ENCODE measurements around the gene SLC25A28.
A peak's percentile ranks its signal among the peaks of the same experiment; 100 is the strongest.

The SLC25A28 gene

DNA sequence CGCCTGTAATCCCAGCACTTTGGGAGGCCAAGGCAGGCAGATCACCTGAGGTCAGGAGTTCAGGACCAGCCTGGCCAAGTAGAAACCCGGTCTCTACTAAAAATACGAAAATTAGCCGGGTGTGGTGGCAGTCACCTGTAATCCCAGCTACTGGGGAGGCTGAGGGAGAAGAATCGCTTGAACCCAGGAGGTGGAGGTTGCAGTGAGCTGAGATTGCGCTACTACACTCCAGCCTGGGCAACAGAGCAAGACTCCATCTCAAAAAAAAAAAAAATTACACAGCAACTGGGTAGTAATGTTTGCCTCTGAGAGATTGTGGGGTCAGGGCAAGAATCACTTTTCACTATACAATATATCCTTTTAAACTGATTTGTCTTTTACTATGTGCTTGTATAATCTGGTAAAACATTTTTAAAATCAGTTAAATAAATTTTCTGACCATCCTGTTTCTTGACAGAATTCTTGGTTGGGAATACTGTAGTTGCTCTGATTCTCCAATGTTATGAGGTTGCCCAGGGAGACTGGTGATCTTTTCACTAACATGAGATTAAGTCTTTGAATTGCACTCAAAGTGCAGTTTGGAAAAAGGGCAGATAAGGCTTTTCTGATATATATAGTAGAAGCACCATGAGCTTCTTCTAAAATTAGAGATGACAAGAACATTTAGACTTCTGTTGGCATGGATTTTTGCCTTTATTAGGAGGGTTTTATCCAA lies 40.6 kb upstream of the SLC25A28 start:
- H2AFZ ChIP-seq (ENCODE audit: low read depth, low read length), result no peak overlapping the region
- H3K27ac ChIP-seq (ENCODE audit: low read length, poor library complexity, severe bottlenecking), result peak overlapping the region; percentile 77
- no peak overlapping the region for H3K18ac ChIP-seq (ENCODE audit: low read depth in 1 of 2, low read length in 2 of 2)
- H2BK12ac ChIP-seq (ENCODE audit: low read length in 2 of 2), result no peak overlapping the region
- H3K27me3 ChIP-seq (ENCODE audit: control insufficient read depth in 1 of 2, insufficient read depth in 1 of 2, low read length in 2 of 2), result no peaks in the 10 kb centered on the region
- H4K8ac ChIP-seq (ENCODE audit: low read length), result no peak overlapping the region
- no peak overlapping the region for H3K23ac ChIP-seq (ENCODE audit: low read length in 2 of 2)
- no peak overlapping the region for H2BK15ac ChIP-seq (ENCODE audit: low read depth, poor library complexity, severe bottlenecking)
- H4K91ac ChIP-seq (ENCODE audit: low read length), result no peak overlapping the region
- no peaks in the 10 kb centered on the region for H3K9me3 ChIP-seq (ENCODE audit: control insufficient read depth, low read length)
- H2BK5ac ChIP-seq (ENCODE audit: low read depth, low read length, poor library complexity, severe bottlenecking), result no peak overlapping the region
- WGBS, result 99% methylated on average over 3 of the region's 6 CpGs
- peaks cover 9% of the 10 kb centered on the region for H3K4me1 ChIP-seq (ENCODE audit: control insufficient read depth, insufficient read depth, low read depth, low read length)
- peaks cover 9 to 35% of the 10 kb centered on the region in 2 experiments for H3K36me3 ChIP-seq (ENCODE audit: control insufficient read depth in 1 of 2, insufficient read depth in 2 of 2, low read depth in 1 of 2, low read length in 2 of 2)
- peak overlapping the region; percentile 98 for H3K9ac ChIP-seq (ENCODE audit: low read length)
- H2BK120ac ChIP-seq (ENCODE audit: low read depth, low read length), result no peak overlapping the region
- peak; percentile 59 for DNase-seq
- H3K4me3 ChIP-seq (ENCODE audit: insufficient read depth in 1 of 2, low read depth in 1 of 2, low read length in 2 of 2), result peak overlapping the region in 1 of 2 experiments; percentile 86
- peak overlapping the region; percentile 65 for H3K4me2 ChIP-seq (ENCODE audit: low read length, poor library complexity, severe bottlenecking)
- H3K79me1 ChIP-seq (replicated peaks; ENCODE audit: low read length, poor library complexity, severe bottlenecking), result peaks cover 10% of the 10 kb centered on the region
- H3K4ac ChIP-seq (ENCODE audit: low read depth in 1 of 2, low read length in 2 of 2), result no peak overlapping the region
- H3K14ac ChIP-seq (ENCODE audit: low read length in 2 of 2), result no peak overlapping the region
- H2AK5ac ChIP-seq (ENCODE audit: low read length, severe bottlenecking), result no peak overlapping the region

DNA sequence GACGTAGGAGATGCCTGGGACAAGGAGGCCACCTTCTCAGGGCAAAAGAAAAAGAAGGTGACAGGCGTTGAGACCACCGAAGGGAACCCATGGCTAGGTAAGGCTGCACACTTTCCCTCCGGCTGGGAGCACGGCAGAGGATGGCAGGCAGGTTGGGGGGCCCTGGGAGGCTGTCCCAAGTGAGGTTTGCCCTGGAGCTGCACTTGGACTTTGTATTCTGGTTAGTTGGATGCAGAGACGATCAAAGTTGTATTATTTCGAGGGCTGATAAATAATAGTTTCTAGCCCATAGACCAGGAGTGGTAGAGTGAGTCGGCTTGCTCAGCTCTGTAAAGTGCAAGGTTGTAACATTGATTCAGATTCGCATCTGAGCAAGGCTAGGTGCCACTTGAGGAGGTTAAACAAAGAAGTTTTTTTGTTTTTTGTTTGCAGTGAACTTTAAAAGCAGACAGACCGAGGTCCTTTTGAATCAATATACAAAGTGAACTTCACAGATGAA lies 39.7 kb upstream of the SLC25A28 start:
- H4K8ac ChIP-seq (ENCODE audit: low read length), result no peak overlapping the region
- H3K14ac ChIP-seq (ENCODE audit: low read length in 2 of 2), result no peak overlapping the region
- no peak overlapping the region for H2BK12ac ChIP-seq (ENCODE audit: low read length in 2 of 2)
- WGBS, result 20% methylated on average over 9 of the region's 10 CpGs
- H3K9ac ChIP-seq (ENCODE audit: low read length), result peak overlapping the region; percentile 98
- peak overlapping the region; percentile 44 for H3K27ac ChIP-seq (ENCODE audit: low read length, poor library complexity, severe bottlenecking)
- H2BK120ac ChIP-seq (ENCODE audit: low read depth, low read length), result no peak overlapping the region
- H3K4me3 ChIP-seq (ENCODE audit: insufficient read depth in 1 of 2, low read depth in 1 of 2, low read length in 2 of 2), result peak overlapping the region; percentile 86 to 91
- peaks cover 9% of the 10 kb centered on the region for H3K4me1 ChIP-seq (ENCODE audit: control insufficient read depth, insufficient read depth, low read depth, low read length)
- H3K18ac ChIP-seq (ENCODE audit: low read depth in 1 of 2, low read length in 2 of 2), result peak overlapping the region; percentile 48 to 90
- no peak overlapping the region for H2BK15ac ChIP-seq (ENCODE audit: low read depth, poor library complexity, severe bottlenecking)
- peak overlapping the region; percentile 30 for H2AFZ ChIP-seq (ENCODE audit: low read depth, low read length)
- peaks cover 7 to 26% of the 10 kb centered on the region in 2 experiments for H3K36me3 ChIP-seq (ENCODE audit: control insufficient read depth in 1 of 2, insufficient read depth in 2 of 2, low read depth in 1 of 2, low read length in 2 of 2)
- no peaks in the 10 kb centered on the region for H3K27me3 ChIP-seq (ENCODE audit: control insufficient read depth in 1 of 2, insufficient read depth in 1 of 2, low read length in 2 of 2)
- no peak overlapping the region for H2BK5ac ChIP-seq (ENCODE audit: low read depth, low read length, poor library complexity, severe bottlenecking)
- H4K91ac ChIP-seq (ENCODE audit: low read length), result no peak overlapping the region
- H3K4me2 ChIP-seq (ENCODE audit: low read length, poor library complexity, severe bottlenecking), result peak overlapping the region; percentile 18
- H3K79me1 ChIP-seq (replicated peaks; ENCODE audit: low read length, poor library complexity, severe bottlenecking), result peaks cover 7% of the 10 kb centered on the region
- H3K23ac ChIP-seq (ENCODE audit: low read length in 2 of 2), result no peak overlapping the region
- peak; percentile 15 for DNase-seq
- H3K9me3 ChIP-seq (ENCODE audit: control insufficient read depth, low read length), result no peaks in the 10 kb centered on the region
- peak overlapping the region; percentile 57 to 76 for H3K4ac ChIP-seq (ENCODE audit: low read depth in 1 of 2, low read length in 2 of 2)
- H2AK5ac ChIP-seq (ENCODE audit: low read length, severe bottlenecking), result no peak overlapping the region

DNA sequence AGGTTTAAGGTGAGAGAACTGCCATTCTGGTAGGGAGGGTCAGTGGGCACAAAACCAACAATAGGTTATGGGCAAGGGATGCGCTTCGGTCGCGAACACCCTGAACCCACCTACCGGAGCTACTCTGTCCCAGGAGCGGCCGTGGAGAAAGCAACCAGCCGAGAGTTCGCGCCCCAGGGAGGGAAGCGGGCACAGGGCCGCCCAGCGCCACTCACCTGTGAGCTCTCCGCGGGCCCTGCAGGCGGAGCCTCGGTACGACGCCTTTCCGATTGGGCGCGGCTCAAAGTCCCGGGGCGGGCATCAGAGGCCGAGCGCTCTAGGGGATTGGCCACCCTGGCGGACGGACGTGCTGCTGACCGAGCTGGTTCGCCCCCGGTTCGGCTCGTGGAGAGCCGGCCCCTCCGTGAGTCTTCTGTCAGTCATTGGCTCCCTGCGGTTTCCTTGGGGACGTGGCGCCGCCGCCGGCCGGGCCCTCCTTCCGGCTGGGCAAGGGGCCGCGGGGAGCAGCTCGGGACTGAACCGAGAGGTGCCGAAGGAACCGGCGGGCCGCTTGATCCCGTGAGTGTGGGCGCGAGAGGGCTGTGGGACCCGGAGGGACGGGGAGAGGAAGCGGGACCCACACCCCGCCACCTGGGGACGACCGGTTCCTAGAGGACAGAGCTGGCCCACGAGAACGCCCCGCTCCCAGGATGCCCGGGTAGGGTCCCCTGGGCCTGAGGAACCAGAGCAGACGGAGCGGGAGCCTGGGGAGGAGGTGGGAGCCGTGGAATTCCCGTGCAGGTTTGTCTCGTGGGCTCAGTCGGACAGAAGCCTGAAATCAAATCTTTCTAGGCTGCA lies 39.0 kb upstream of the SLC25A28 start, which contains the start of gene ENTPD7:
Gene ENTPD7, plus strand, starts transcription at position 479 of the 837 bp plus-strand sequence. CDS start 448 bp downstream, outside the sequence.
- Histone ChIP-seq H2AFZ (ENCODE audit: low read depth, low read length) (peak within 1 kb of the TSS; percentile 97), H3K4me3 (ENCODE audit: insufficient read depth in 1 of 2, low read depth in 1 of 2, low read length in 2 of 2) (peak within 1 kb of the TSS; percentile 86 to 91), H3K18ac (ENCODE audit: low read depth in 1 of 2, low read length in 2 of 2) (peak within 1 kb of the TSS; percentile 48 to 90), H2AK5ac (ENCODE audit: low read length, severe bottlenecking) (no peak within 1 kb of the TSS), H3K9ac (ENCODE audit: low read length) (peak within 1 kb of the TSS; percentile 98), H2BK15ac (ENCODE audit: low read depth, poor library complexity, severe bottlenecking) (peak within 1 kb of the TSS; percentile 86), H4K8ac (ENCODE audit: low read length) (peak within 1 kb of the TSS; percentile 62), H2BK5ac (ENCODE audit: low read depth, low read length, poor library complexity, severe bottlenecking) (no peak within 1 kb of the TSS), H3K4ac (ENCODE audit: low read depth in 1 of 2, low read length in 2 of 2) (peak within 1 kb of the TSS; percentile 57 to 76), H3K23ac (ENCODE audit: low read length in 2 of 2) (peak within 1 kb of the TSS in 1 of 2 experiments; percentile 34), H2BK120ac (ENCODE audit: low read depth, low read length) (no peak within 1 kb of the TSS), H3K4me1 (ENCODE audit: control insufficient read depth, insufficient read depth, low read depth, low read length) (peaks cover 9% of the 10 kb centered on the region), H4K91ac (ENCODE audit: low read length) (peak within 1 kb of the TSS; percentile 49), H3K36me3 (ENCODE audit: control insufficient read depth in 1 of 2, insufficient read depth in 2 of 2, low read depth in 1 of 2, low read length in 2 of 2) (peaks cover 4 to 22% of the 10 kb centered on the region in 2 experiments), H3K4me2 (ENCODE audit: low read length, poor library complexity, severe bottlenecking) (peak within 1 kb of the TSS; percentile 76), H3K27ac (ENCODE audit: low read length, poor library complexity, severe bottlenecking) (peak within 1 kb of the TSS; percentile 44), H3K9me3 (ENCODE audit: control insufficient read depth, low read length) (no peaks in the 10 kb centered on the region), H3K79me1 (replicated peaks; ENCODE audit: low read length, poor library complexity, severe bottlenecking) (peaks cover 6% of the 10 kb centered on the region), H3K27me3 (ENCODE audit: control insufficient read depth in 1 of 2, insufficient read depth in 1 of 2, low read length in 2 of 2) (no peaks in the 10 kb centered on the region), H2BK12ac (ENCODE audit: low read length in 2 of 2) (peak within 1 kb of the TSS in 1 of 2 experiments; percentile 66), H3K14ac (ENCODE audit: low read length in 2 of 2) (peak within 1 kb of the TSS in 1 of 2 experiments; percentile 86)
- peak; percentile 97 for DNase-seq
- WGBS, result 1% methylated on average over 64 of the region's 71 CpGs

All from mesenchymal stem cell (in vitro differentiated cells and primary cell).